ENCODE data around the gene KRTAP10-1.

KRTAP10-1 gene

GRCh38 chr21:44527983-44528633 lies 11.9 kb downstream of the KRTAP10-1 start:
- no peak for DNase-seq (ENCODE audit: low spot score)

GRCh38 chr21:44527156-44527982 lies 12.6 kb downstream of the KRTAP10-1 start:
- no peak for DNase-seq (ENCODE audit: low spot score)

GRCh38 chr21:44526096-44526997 lies 13.6 kb downstream of the KRTAP10-1 start:
- no peak for DNase-seq (ENCODE audit: low spot score)

GRCh38 chr21:44525391-44526095 lies 14.5 kb downstream of the KRTAP10-1 start:
- DNase-seq (ENCODE audit: low spot score) = no peak

- DNase-seq (ENCODE audit: low spot score) = no peak
These were observed 15.3 kb downstream of the KRTAP10-1 start for GRCh38 chr21:44524414-44525371.

GRCh38 chr21:44523567-44524413 lies 16.2 kb downstream of the KRTAP10-1 start:
- no peak for DNase-seq (ENCODE audit: low spot score)

- DNase-seq (ENCODE audit: low spot score) = no peak
These were observed 17.2 kb downstream of the KRTAP10-1 start for GRCh38 chr21:44522753-44523204.

GRCh38 chr21:44521928-44522752 lies 17.9 kb downstream of the KRTAP10-1 start:
- DNase-seq (ENCODE audit: low spot score) = no peak

- DNase-seq (ENCODE audit: low spot score) = no peak
These were observed 18.6 kb downstream of the KRTAP10-1 start for GRCh38 chr21:44521301-44521927.

- no peak for DNase-seq (ENCODE audit: low spot score)
These were observed 19.4 kb downstream of the KRTAP10-1 start for GRCh38 chr21:44520326-44521300.

GRCh38 chr21:44519346-44520325 lies 20.4 kb downstream of the KRTAP10-1 start:
- DNase-seq (ENCODE audit: low spot score) = no peak

- no peak for DNase-seq (ENCODE audit: low spot score)
These were observed 21.3 kb downstream of the KRTAP10-1 start for GRCh38 chr21:44518686-44519085.

GRCh38 chr21:44517175-44517899 lies 22.7 kb downstream of the KRTAP10-1 start:
- DNase-seq (ENCODE audit: low spot score) = no peak

- DNase-seq (ENCODE audit: low spot score) = no peak
These were observed 23.2 kb downstream of the KRTAP10-1 start for GRCh38 chr21:44516828-44517174.

- no peak for DNase-seq (ENCODE audit: low spot score)
These were observed 23.7 kb downstream of the KRTAP10-1 start for GRCh38 chr21:44516342-44516741.

All from Ammon's horn (tissue), 1 donor.